Inflammatory macrophage (primary cell): ENCODE data around the gene NNMT.

Experiments
- DNase-seq, 2 donors: peaks; one replicate each; pipeline ENCODE4 v3.0.0-alpha.2; 2020 to 2022

Gene NNMT

GRCh38 chr11:114353443-114353842, 57.2 kb downstream of the NNMT start:
- no peak for DNase-seq

- no peak for DNase-seq
Measured at GRCh38 chr11:114354076-114354475, 57.9 kb downstream of the NNMT start.

GRCh38 chr11:114358716-114359115, 62.5 kb downstream of the NNMT start:
- no peak for DNase-seq

- DNase-seq = no peak
Measured at GRCh38 chr11:114359342-114359741, 63.1 kb downstream of the NNMT start.

DNA sequence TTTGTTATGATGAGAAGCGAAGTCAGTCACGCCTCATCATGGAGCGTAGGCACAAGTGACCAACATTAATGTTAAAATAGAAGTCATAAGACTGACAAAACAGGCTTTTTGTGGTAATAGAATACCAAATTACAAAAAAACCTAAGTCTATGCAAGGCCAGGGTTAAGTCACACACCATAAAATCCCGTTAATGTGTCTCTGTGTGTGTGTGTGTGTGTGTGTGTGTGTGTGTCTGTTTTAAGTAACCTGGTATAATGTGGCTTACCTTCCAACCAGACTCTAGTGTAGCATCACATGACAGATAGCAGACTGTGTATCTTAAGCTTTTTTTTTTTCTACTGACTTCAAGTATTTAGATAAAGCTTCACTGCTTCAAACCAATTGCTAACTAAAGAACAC, 66.1 kb downstream of the NNMT start:
- no peak for DNase-seq

DNA sequence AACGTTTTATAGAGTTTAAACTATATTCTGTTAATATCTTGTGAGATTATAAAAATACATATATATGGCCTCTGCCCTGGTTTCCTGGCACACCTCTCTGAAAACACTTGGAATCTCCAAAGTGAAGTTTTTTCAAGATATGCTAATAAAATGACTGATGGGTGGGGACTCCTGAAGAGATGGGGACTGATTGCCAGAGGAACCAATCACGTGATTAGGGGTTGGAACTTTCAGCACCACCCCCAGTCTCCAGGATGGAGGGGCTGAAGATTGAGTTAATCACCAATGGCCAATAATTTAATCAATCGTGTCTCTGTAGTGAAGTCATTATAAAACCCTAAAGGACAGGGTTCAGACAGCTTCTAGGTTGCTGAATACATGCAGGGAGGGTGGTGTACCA, 66.8 kb downstream of the NNMT start:
- no peak for DNase-seq
